ENCODE data around the gene STXBP6. TPM values are rescaled to one million over a fixed set of nuclear protein-coding genes. Genes with fewer than 3 reads are reported as not detected.

The STXBP6 gene
- total RNA-seq, 2 donors from 2014 or later, result 20.1 to 28.3 TPM

GRCh38 chr14:25003537-25003936 is 46.4 kb downstream of the STXBP6 start:
- no peak for ATAC-seq
- TF ChIP-seq POLR2A (IDR thresholded peaks at IDR 0.05), result no peak
- TF ChIP-seq, protein P1, sequence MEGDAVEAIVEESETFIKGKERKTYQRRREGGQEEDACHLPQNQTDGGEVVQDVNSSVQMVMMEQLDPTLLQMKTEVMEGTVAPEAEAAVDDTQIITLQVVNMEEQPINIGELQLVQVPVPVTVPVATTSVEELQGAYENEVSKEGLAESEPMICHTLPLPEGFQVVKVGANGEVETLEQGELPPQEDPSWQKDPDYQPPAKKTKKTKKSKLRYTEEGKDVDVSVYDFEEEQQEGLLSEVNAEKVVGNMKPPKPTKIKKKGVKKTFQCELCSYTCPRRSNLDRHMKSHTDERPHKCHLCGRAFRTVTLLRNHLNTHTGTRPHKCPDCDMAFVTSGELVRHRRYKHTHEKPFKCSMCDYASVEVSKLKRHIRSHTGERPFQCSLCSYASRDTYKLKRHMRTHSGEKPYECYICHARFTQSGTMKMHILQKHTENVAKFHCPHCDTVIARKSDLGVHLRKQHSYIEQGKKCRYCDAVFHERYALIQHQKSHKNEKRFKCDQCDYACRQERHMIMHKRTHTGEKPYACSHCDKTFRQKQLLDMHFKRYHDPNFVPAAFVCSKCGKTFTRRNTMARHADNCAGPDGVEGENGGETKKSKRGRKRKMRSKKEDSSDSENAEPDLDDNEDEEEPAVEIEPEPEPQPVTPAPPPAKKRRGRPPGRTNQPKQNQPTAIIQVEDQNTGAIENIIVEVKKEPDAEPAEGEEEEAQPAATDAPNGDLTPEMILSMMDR (IDR thresholded peaks at IDR 0.05), result no peak
- Histone ChIP-seq H3K27me3 (no peaks in the 10 kb centered on the region), H3K4me1 (peaks cover 43% of the 10 kb centered on the region), H3K4me3 (no peak overlapping the region), H3K9me3 (no peaks in the 10 kb centered on the region), H3K27ac (no peak overlapping the region), H3K36me3 (replicated peaks in 1 of 2; ENCODE audit: insufficient read depth in 1 of 2, low read depth in 2 of 2) (no peaks in the 10 kb centered on the region)
- intact Hi-C loops (cut with DNase I), result no loop called here
- WGBS, 2 donors, result 91 to 100% methylated on average over 1 of the region's 1 CpG
- DNase-seq, result no peak

DNA sequence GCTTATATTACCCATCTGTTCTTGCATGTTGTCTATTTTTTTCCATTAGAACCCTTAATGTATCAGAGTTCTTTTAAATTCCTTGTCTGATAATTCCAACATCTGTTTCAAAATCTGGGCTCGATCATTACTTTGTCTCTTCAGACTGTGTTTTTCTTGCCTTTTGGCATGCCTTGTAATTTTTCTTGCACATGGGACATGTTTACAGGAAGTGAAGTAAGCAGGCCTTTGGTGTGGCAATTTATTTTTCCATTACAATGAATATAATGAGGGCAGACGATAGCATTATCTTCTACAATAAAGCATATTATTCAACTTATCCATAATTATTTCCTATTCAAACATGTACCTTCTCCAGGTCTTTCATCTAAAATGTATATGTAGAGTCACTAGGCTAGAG is 48.3 kb downstream of the STXBP6 start:
- WGBS, 2 donors, result 40 to 41% methylated on average over 2 of the region's 2 CpGs
- ATAC-seq, result no peak
- peaks cover 25% of the 10 kb centered on the region for H3K4me1 ChIP-seq
- H3K36me3 ChIP-seq (replicated peaks in 1 of 2; ENCODE audit: insufficient read depth in 1 of 2, low read depth in 2 of 2), result no peaks in the 10 kb centered on the region
- no peak overlapping the region for H3K4me3 ChIP-seq
- no peaks in the 10 kb centered on the region for H3K27me3 ChIP-seq
- no peak overlapping the region for H3K27ac ChIP-seq
- intact Hi-C loops (cut with DNase I), result no loop called here
- TF ChIP-seq, protein P1 (IDR thresholded peaks at IDR 0.05), result no peak
- no peak for TF ChIP-seq POLR2A (IDR thresholded peaks at IDR 0.05)
- H3K9me3 ChIP-seq, result no peaks in the 10 kb centered on the region
- DNase-seq, result no peak

GRCh38 chr14:25001156-25001555 is 48.8 kb downstream of the STXBP6 start:
- WGBS, 2 donors, result 89% methylated on average over 1 of the region's 1 CpG
- Histone ChIP-seq H3K4me3 (no peak overlapping the region), H3K27ac (no peak overlapping the region), H3K4me1 (peaks cover 21% of the 10 kb centered on the region), H3K36me3 (replicated peaks in 1 of 2; ENCODE audit: insufficient read depth in 1 of 2, low read depth in 2 of 2) (no peaks in the 10 kb centered on the region), H3K27me3 (no peaks in the 10 kb centered on the region), H3K9me3 (no peaks in the 10 kb centered on the region)
- no peak for DNase-seq
- TF ChIP-seq, protein P1 (IDR thresholded peaks at IDR 0.05), result no peak
- no peak for TF ChIP-seq POLR2A (IDR thresholded peaks at IDR 0.05)
- intact Hi-C loops (cut with DNase I), result no loop called here
- ATAC-seq, result peak; percentile 30

DNA sequence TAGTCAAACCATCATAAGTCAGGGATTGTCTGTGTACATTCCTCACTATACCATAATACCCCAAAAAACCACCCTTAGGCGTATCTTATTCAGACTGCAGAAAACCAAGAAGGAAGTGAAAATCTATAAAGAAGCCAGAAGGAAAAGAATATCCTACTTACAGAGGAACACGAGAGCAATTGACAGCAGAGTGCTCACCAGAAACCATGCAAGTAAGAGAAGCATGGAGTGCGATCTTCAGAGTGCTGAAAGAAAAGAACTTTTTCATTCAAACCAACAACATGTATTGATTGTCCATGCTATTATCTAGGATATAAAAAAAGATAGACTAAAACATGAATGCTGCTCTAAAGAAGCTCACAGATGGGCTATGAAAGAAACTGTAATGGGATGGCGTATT is 50.8 kb downstream of the STXBP6 start:
- Histone ChIP-seq H3K9me3 (no peaks in the 10 kb centered on the region), H3K27me3 (no peaks in the 10 kb centered on the region), H3K36me3 (replicated peaks in 1 of 2; ENCODE audit: insufficient read depth in 1 of 2, low read depth in 2 of 2) (no peaks in the 10 kb centered on the region), H3K4me1 (peaks cover 16% of the 10 kb centered on the region), H3K27ac (no peak overlapping the region), H3K4me3 (no peak overlapping the region)
- DNase-seq (no peak), ATAC-seq (no peak)
- TF ChIP-seq, protein P1 (IDR thresholded peaks at IDR 0.05), result no peak
- TF ChIP-seq POLR2A (IDR thresholded peaks at IDR 0.05), result no peak
- 90 to 94% methylated on average over 4 of the region's 4 CpGs for WGBS, 2 donors
- intact Hi-C loops (cut with DNase I), result no loop called here

- WGBS, 2 donors, result 84 to 88% methylated on average over 6 of the region's 6 CpGs
- TF ChIP-seq POLR2A (IDR thresholded peaks at IDR 0.05), result no peak
- TF ChIP-seq, protein P1 (IDR thresholded peaks at IDR 0.05), result no peak
- ATAC-seq (no peak), DNase-seq (no peak)
- Histone ChIP-seq H3K36me3 (replicated peaks in 1 of 2; ENCODE audit: insufficient read depth in 1 of 2, low read depth in 2 of 2) (no peaks in the 10 kb centered on the region), H3K9me3 (no peaks in the 10 kb centered on the region), H3K4me3 (no peak overlapping the region), H3K4me1 (peaks cover 16% of the 10 kb centered on the region), H3K27me3 (no peaks in the 10 kb centered on the region), H3K27ac (no peak overlapping the region)
- intact Hi-C loops (cut with DNase I), result no loop called here
Measured at GRCh38 chr14:24996930-24997725, 52.8 kb downstream of the STXBP6 start.

Measured in body of pancreas (tissue), 4 donors.